Measurements from ENCODE around the gene ACTR2. TPM values are rescaled to one million over a fixed set of nuclear protein-coding genes. Genes with fewer than 3 reads are reported as not detected.

The ACTR2 gene
- total RNA-seq, 1 donor from 2014 or later, result 493 TPM

- Histone ChIP-seq H3K27ac (ENCODE audit: low read depth, low read length) (peak overlapping the region; percentile 98), H3K27me3 (ENCODE audit: insufficient read depth, low read length) (no peaks in the 10 kb centered on the region), H3K4me1 (ENCODE audit: insufficient read depth, low read length) (peaks cover 30% of the 10 kb centered on the region), H3K36me3 (ENCODE audit: insufficient read depth, low read length) (no peaks in the 10 kb centered on the region), H2AFZ (ENCODE audit: low read depth, low read length) (peak overlapping the region; percentile 19), H3K79me2 (ENCODE audit: insufficient read depth, low read length) (peaks cover 31% of the 10 kb centered on the region), H3K4me2 (ENCODE audit: low read length) (peak overlapping the region; percentile 78), H3K9ac (ENCODE audit: low read length) (peak overlapping the region; percentile 79), H3K4me3 (ENCODE audit: insufficient read depth, low read depth, low read length) (peak overlapping the region; percentile 21), H4K20me1 (ENCODE audit: insufficient read depth, low read length) (peaks cover 3% of the 10 kb centered on the region), H3K9me3 (ENCODE audit: insufficient read depth, low read depth, low read length) (no peaks in the 10 kb centered on the region)
- peak overlapping the region; percentile 58 for H3K4me3 Mint-ChIP-seq (ENCODE audit: unreplicated experiment)
- TF ChIP-seq CTCF (IDR thresholded peaks at IDR 0.05; ENCODE audit: insufficient read depth, low read depth, low read length) (peak; percentile 71), EZH2 (IDR thresholded peaks at IDR 0.05; ENCODE audit: insufficient read depth, low read length) (no peak)
- H3K9me3 Mint-ChIP-seq (ENCODE audit: unreplicated experiment), result no peaks in the 10 kb centered on the region
- peaks cover 36% of the 10 kb centered on the region for H3K4me1 Mint-ChIP-seq (ENCODE audit: low read depth, unreplicated experiment)
- peaks cover 39% of the 10 kb centered on the region for H3K36me3 Mint-ChIP-seq (ENCODE audit: low read depth, unreplicated experiment)
- DNase-seq (ENCODE audit: low read depth), result peak; percentile 98
- H3K27ac Mint-ChIP-seq (ENCODE audit: unreplicated experiment), result peak overlapping the region; percentile 93
- no peaks in the 10 kb centered on the region for H3K27me3 Mint-ChIP-seq (ENCODE audit: low read depth, unreplicated experiment)
- FAIRE-seq, result peak; percentile 93
Measured at GRCh38 chr2:65320042-65320725, 92.6 kb downstream of the ACTR2 start.

Other genes starting within 250 kb of the ACTR2 start
- 45.9 and 48.9 TPM in 2 replicates for gene SLC1A4, start 238.4 kb upstream of the ACTR2 start, total RNA-seq
- 6.9 and 8.1 TPM in 2 replicates for gene CEP68, start 171.4 kb upstream of the ACTR2 start, total RNA-seq
- 259 and 264 TPM in 2 replicates for gene RAB1A, start 97.7 kb upstream of the ACTR2 start, total RNA-seq
- gene SPRED2, start 204.8 kb downstream of the ACTR2 start, total RNA-seq, result 47.3 and 55.2 TPM in 2 replicates